COLO668 (cell line): ENCODE results near the gene VEGFC.

Source experiments
- DNase-seq: peaks from one replicate; lab custom pipeline; 2025; ENCODE audit not compliant: unreplicated experiment; lab: John Stamatoyannopoulos, UW

The VEGFC gene

GRCh38 chr4:176799653-176800052 is 6.9 kb upstream of the VEGFC start:
- no peak for DNase-seq

GRCh38 chr4:176798540-176798939 is 5.8 kb upstream of the VEGFC start:
- DNase-seq: no peak

DNA sequence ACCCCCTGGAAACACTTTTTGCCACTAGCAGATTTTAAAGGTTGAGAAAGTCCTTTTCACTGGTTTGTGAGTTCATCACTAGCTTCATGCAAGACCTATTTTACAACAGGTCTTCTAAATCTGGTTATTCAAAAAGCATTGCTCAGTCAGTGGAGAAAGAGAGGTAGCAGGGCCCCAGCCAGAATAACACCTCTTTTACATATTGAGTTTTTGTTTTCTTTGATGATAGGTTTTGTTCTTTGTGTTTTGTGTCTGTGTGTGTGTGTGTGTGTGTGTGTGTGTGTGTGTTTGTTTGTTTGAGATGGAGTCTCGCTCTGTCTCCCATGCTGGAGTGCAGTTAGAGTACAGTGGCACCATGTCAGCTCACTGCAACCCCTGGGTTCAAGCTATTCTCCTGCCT is 2.7 kb upstream of the VEGFC start:
- DNase-seq: no peak

- DNase-seq: no peak
These were observed 1.9 kb upstream of the VEGFC start for GRCh38 chr4:176794651-176795050.

DNA sequence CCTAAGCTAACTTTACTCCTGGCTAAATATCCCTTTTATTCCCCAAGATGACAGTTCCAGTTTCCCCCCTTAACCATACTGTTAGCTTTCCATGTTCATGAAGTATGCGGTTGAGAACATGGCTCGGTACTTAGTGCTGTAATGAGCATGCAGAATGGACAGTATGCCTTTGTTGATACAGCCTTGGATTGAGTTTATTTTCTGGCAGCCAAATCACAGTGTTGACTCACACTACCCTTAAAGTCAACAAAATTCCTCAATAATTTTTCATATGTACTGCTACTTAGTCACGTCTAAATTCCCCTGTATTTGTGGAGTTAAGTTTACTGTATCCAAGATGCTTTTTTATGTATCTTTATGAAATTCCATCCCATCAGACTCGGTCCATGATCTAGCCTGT is 1.4 kb upstream of the VEGFC start:
- DNase-seq: no peak

DNA sequence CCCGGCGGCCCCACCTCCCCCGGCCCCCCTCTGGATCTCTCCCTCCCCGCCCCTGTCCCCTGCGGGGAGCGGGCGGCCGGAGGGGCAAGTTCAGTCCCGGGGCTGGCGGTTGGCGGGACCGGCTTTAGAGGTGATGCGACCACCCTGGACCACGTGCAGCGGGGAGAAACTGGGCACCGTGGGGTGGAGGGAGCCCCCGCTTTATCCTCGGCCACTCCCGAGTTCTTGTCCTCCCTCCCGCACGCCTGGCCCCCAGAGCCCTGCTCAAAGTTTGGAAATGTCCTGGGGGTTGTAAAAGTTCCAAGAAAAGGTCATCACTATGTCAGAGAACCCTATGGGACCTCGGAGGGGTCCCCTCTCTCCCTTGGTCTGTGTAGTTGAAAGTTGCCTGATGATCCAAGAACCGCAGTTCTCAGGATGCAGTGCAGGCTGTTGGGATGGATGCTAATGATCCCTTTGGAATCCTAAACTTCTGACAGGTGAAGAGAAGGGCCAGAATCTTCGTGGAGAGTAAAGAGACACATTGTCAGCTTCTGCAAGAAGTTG is 411 bp upstream of the VEGFC start:
- no peak for DNase-seq

GRCh38 chr4:176791591-176792325 is 964 bp downstream of the VEGFC start:
- peak; percentile 25 for DNase-seq

- DNase-seq: no peak
These were observed 2.3 kb downstream of the VEGFC start for GRCh38 chr4:176790398-176790797.

DNA sequence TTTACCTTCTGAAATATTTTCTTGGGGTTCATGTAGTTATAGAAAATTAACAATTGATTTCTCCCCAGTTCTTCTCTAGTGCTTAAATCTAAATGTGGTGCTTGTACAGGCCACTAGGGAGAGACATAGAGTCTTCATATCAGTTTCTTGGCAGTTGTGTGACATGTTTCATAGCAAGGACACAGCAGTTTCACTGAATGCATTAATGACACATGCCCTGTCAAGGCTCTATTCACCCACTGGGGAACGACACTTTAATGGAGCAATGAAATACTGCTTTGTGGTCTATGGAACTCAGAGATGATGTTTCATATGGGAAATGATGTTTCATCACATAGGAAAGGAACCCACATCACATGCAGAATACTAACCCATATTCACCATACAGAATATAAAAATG is 2.8 kb downstream of the VEGFC start:
- no peak for DNase-seq

- no peak for DNase-seq
These were observed 3.8 kb downstream of the VEGFC start for GRCh38 chr4:176788971-176789370.

- DNase-seq: no peak
These were observed 4.5 kb downstream of the VEGFC start for GRCh38 chr4:176788248-176788647.

DNA sequence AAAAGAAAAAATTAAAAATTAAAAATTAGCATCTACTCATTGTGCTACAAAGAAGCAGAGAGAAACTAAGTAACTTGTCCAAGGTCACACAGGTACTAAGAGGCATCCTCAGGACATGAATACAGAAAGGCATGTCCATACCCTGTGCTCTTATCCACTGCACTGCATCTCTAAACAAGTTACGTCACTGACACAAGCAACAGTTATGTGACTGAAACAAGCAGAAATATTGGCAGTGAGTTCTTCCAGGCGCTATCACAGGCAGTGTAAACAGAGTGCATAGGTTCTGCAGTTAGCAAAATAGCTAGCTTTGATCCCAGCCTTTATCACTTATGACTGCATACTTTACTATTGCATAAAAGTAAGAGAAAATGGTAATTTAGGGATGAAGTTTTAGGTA is 7.9 kb downstream of the VEGFC start:
- DNase-seq: no peak

GRCh38 chr4:176782794-176783193 is 9.9 kb downstream of the VEGFC start:
- no peak for DNase-seq

DNA sequence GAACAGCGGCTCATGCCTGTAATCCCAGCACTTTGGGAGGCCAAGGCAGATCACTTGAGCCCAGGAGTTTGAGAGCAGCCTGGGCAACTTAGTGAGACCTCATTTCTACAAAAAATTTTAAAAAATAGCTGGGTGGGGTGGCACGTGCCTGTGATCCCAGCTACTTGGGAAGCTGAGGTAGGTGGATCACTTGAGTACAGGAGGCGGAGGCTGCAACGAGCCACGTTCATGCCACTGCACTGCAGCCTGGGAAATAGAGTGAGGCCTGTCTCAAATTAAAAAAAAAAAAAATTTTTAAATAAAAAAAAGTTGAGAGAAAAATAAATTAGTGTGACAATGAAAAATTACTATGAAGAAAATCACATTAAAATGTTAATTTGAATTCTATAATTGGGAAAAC is 10.5 kb downstream of the VEGFC start:
- no peak for DNase-seq

- no peak for DNase-seq
These were observed 11.0 kb downstream of the VEGFC start for GRCh38 chr4:176781739-176782100.

GRCh38 chr4:176780995-176781738 is 11.6 kb downstream of the VEGFC start:
- DNase-seq: no peak

GRCh38 chr4:176779421-176779820 is 13.3 kb downstream of the VEGFC start:
- DNase-seq: no peak

DNA sequence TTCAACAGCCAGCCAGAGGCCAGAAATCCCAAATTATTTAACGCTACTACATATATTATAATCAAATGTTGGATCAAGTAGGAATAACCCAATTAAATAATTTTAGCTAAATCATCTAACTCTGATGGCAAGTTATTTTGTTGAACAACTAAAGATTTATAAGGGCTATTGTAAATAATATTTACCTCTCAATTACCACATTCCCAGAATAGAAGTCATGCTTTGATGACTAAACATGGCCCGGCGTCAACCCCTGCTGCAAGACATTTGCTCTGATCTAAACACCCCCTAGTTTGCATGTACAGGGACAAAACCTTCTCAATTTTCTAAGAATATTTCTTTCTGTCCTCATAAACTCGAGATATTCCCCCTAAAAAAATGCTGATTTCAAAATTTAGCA is 14.2 kb downstream of the VEGFC start:
- DNase-seq: no peak

- no peak for DNase-seq
These were observed 14.7 kb downstream of the VEGFC start for GRCh38 chr4:176778063-176778462.

GRCh38 chr4:176775338-176775737 is 17.4 kb downstream of the VEGFC start:
- no peak for DNase-seq

DNA sequence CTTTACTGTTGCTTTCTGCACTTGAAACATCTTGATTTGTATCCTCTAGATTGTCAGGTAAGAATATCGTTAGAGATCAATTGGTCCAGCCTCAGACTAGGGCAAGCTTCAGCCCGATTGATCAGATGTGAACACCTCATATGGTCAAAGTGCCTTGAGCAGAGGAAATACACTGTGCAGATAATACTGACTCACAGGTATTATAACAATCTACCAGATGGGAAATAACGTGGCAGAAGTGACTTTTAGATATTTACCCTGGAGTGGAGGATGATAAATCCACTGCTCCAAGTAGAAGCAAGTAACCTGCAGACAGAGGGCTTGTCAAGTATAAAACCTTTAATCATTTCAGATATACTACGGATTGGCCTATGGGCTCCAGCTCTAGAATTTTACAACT is 17.9 kb downstream of the VEGFC start:
- DNase-seq: no peak

- DNase-seq: no peak
These were observed 23.2 kb downstream of the VEGFC start for GRCh38 chr4:176769514-176769913.
